H9 (cell line): ENCODE measurements around the gene PC. TPM values are rescaled to one million over a fixed set of nuclear protein-coding genes. Genes with fewer than 3 reads are reported as not detected.

ENCODE experiments used
- DNase-seq: peaks from one replicate; pipeline ENCODE4 v3.0.0-alpha.2; 2017
- H2AFZ ChIP-seq: one replicate; pipeline ENCODE4 v1.6.1; 2013; ENCODE audit warnings: mild to moderate bottlenecking, low read length, control low read depth, moderate library complexity
- H2AK5ac ChIP-seq: 2 replicates; pipeline ENCODE4 v1.6.1; 2013; ENCODE audit warnings: low read length, control low read depth, mixed read lengths; ENCODE audit not compliant: insufficient read length
- H2BK120ac ChIP-seq: one replicate; pipeline ENCODE4 v1.6.1; 2013; ENCODE audit warnings: low read depth, mild to moderate bottlenecking, low read length, control low read depth, inconsistent platforms; ENCODE audit not compliant: poor library complexity, severe bottlenecking
- H2BK12ac ChIP-seq: 2 replicates; pipeline ENCODE4 v1.6.1; 2013; ENCODE audit warnings: low read length, control low read depth, mixed read lengths, low read depth; ENCODE audit not compliant: insufficient read length
- H2BK15ac ChIP-seq: 2 replicates; pipeline ENCODE4 v1.6.1; 2013; ENCODE audit warnings: low read depth, low read length, control low read depth
- H2BK20ac ChIP-seq: one replicate; pipeline ENCODE4 v1.6.1; 2013; ENCODE audit warnings: low read depth, mild to moderate bottlenecking, low read length, control low read depth, inconsistent platforms; ENCODE audit not compliant: poor library complexity, severe bottlenecking
- H2BK5ac ChIP-seq: 2 replicates; pipeline ENCODE4 v1.6.1; 2013; ENCODE audit warnings: low read length, control low read depth, mixed read lengths; ENCODE audit not compliant: insufficient read length
- H3K14ac ChIP-seq: 2 replicates; pipeline ENCODE4 v1.6.1; 2013; ENCODE audit warnings: low read length, control low read depth; ENCODE audit not compliant: insufficient read depth
- H3K18ac ChIP-seq: 2 replicates; pipeline ENCODE4 v1.6.1; 2013; ENCODE audit warnings: low read depth, mild to moderate bottlenecking, mixed read lengths, low read length, control low read depth; ENCODE audit not compliant: insufficient read length
- H3K23ac ChIP-seq: 2 replicates; pipeline ENCODE4 v1.6.1; 2013; ENCODE audit warnings: low read length, control low read depth, mixed read lengths, low read depth; ENCODE audit not compliant: insufficient read length
- H3K23me2 ChIP-seq: 2 replicates; pipeline ENCODE4 v1.6.1; 2013; ENCODE audit warnings: low read depth, mild to moderate bottlenecking, mixed read lengths, low read length, control low read depth; ENCODE audit not compliant: insufficient read length, poor library complexity, severe bottlenecking
- H3K27ac ChIP-seq: 2 replicates; pipeline ENCODE4 v1.5.1; 2013; ENCODE audit warnings: low read length, control low read depth, mixed read lengths, low read depth; ENCODE audit not compliant: insufficient read length
- H3K27me3 ChIP-seq: 2 replicates; pipeline ENCODE4 v1.6.1; 2013; ENCODE audit warnings: low read length, control low read depth, inconsistent platforms; ENCODE audit not compliant: insufficient read depth
- H3K4ac ChIP-seq: 2 replicates; pipeline ENCODE4 v1.6.1; 2013; ENCODE audit warnings: low read depth, mild to moderate bottlenecking, control low read depth, inconsistent platforms, low read length, moderate library complexity
- H3K4me1 ChIP-seq: 2 replicates; pipeline ENCODE4 v1.6.1; 2013; ENCODE audit warnings: low read length, control low read depth, inconsistent platforms; ENCODE audit not compliant: insufficient read depth
- H3K4me2 ChIP-seq: 2 replicates; pipeline ENCODE4 v1.6.1; 2013; ENCODE audit warnings: low read length, control low read depth, mixed read lengths; ENCODE audit not compliant: insufficient read length, insufficient read depth
- H3K56ac ChIP-seq: 2 replicates; pipeline ENCODE4 v1.6.1; 2013; ENCODE audit warnings: low read depth, mild to moderate bottlenecking, mixed read lengths, low read length, control low read depth; ENCODE audit not compliant: insufficient read length
- H3K79me1 ChIP-seq: 2 replicates; pipeline ENCODE4 v1.6.1; 2013; ENCODE audit warnings: low read depth, mild to moderate bottlenecking, moderate library complexity, low read length, control low read depth, inconsistent platforms; ENCODE audit not compliant: insufficient read depth, poor library complexity, severe bottlenecking
- H3K79me2 ChIP-seq: 2 replicates; pipeline ENCODE4 v1.6.1; 2013; ENCODE audit warnings: low read length, control low read depth, inconsistent platforms; ENCODE audit not compliant: insufficient read depth
- H3K9ac ChIP-seq: 2 replicates; pipeline ENCODE4 v1.6.1; 2013; ENCODE audit warnings: low read length, control low read depth, mixed read lengths; ENCODE audit not compliant: insufficient read length; ENCODE audit errors: extremely low read depth
- H3K9me3 ChIP-seq: one replicate; pipeline ENCODE4 v1.6.1; 2013; ENCODE audit warnings: low read depth, low read length, inconsistent platforms; ENCODE audit not compliant: control insufficient read depth
- H3T11ph ChIP-seq: one replicate; pipeline ENCODE4 v1.6.1; 2013; ENCODE audit warnings: mild to moderate bottlenecking, low read length, control low read depth, inconsistent platforms
- H4K20me1 ChIP-seq: one replicate; pipeline ENCODE4 v1.6.1; 2013; ENCODE audit not compliant: control insufficient read depth, insufficient read length, insufficient read depth
- H4K5ac ChIP-seq: 2 replicates; pipeline ENCODE4 v1.6.1; 2013; ENCODE audit warnings: low read depth, mild to moderate bottlenecking, mixed read lengths, low read length, control low read depth; ENCODE audit not compliant: insufficient read length
- H4K8ac ChIP-seq: replicated peaks from 2 replicates; pipeline ENCODE4 v1.6.1; 2013; ENCODE audit warnings: low read length, control low read depth, mixed read lengths, low read depth; ENCODE audit not compliant: insufficient read length
- H4K91ac ChIP-seq: 2 replicates; pipeline ENCODE4 v1.6.1; 2013; ENCODE audit warnings: low read depth, mild to moderate bottlenecking, moderate library complexity, mixed read lengths, low read length, control low read depth; ENCODE audit not compliant: insufficient read length
- H3K27ac Mint-ChIP-seq, 3 experiments: 2 replicates in 2 of 3; 3 replicates in 1 of 3; pipeline ENCODE4 v1.8.0; 2020 to 2021; ENCODE audit warnings: mixed read lengths in 3 of 3, mild to moderate bottlenecking in 1 of 3, moderate library complexity in 1 of 3
- H3K27me3 Mint-ChIP-seq: 2 replicates; pipeline ENCODE4 v1.8.0; 2021; ENCODE audit warnings: low read depth, mild to moderate bottlenecking, moderate library complexity, mixed read lengths
- H3K36me3 Mint-ChIP-seq, 3 experiments: 2 replicates in 2 of 3; 3 replicates in 1 of 3; pipeline ENCODE4 v1.8.0; 2020 to 2021; ENCODE audit warnings: low read depth in 3 of 3, mixed read lengths in 3 of 3; ENCODE audit not compliant: insufficient read depth in 1 of 3
- H3K4me1 Mint-ChIP-seq, 2 experiments: 2 replicates each; pipeline ENCODE4 v1.8.0; 2020; ENCODE audit warnings: mixed read lengths in 2 of 2
- H3K4me3 Mint-ChIP-seq, 2 experiments: 2 replicates in 1 of 2; 3 replicates in 1 of 2; pipeline ENCODE4 v1.8.0; 2020 to 2021; ENCODE audit warnings: mild to moderate bottlenecking in 2 of 2, mixed read lengths in 2 of 2, moderate library complexity in 1 of 2
- H3K9me3 Mint-ChIP-seq, 2 experiments: 2 replicates in 1 of 2; 3 replicates in 1 of 2; pipeline ENCODE4 v1.8.0; 2020; ENCODE audit warnings: mild to moderate bottlenecking in 2 of 2, mixed read lengths in 2 of 2, moderate library complexity in 1 of 2
- whole genome bisulfite sequencing: extraction: QIAGEN DNeasy Blood & Tissue Kit; methylation state at CpG from one replicate; pipeline ENCODE4 v1.1.7; 2013; ENCODE audit warnings: missing lambda C conversion rate, low lambda C conversion rate, mixed read lengths; ENCODE audit not compliant: insufficient read length; ENCODE audit errors: extremely low coverage; 5-methylcytosine and 5-hydroxymethylcytosine counted together
- total RNA-seq: library from RNA; stranded (reverse); gene quantifications from 2 replicates; pipeline ENCODE4 v1.2.1, GENCODE V29; 2021
- TF ChIP-seq, protein P1 (sequence below): fragments of 200-600 bp; sonication (generic); conservative IDR thresholded peaks from 3 replicates; pipeline ENCODE4 v1.8.0; 2021; ENCODE audit warnings: antibody characterized with exemption, mild to moderate bottlenecking

PC gene
- total RNA-seq, 1 experiment from 2014 or later = 32.6 TPM

DNA sequence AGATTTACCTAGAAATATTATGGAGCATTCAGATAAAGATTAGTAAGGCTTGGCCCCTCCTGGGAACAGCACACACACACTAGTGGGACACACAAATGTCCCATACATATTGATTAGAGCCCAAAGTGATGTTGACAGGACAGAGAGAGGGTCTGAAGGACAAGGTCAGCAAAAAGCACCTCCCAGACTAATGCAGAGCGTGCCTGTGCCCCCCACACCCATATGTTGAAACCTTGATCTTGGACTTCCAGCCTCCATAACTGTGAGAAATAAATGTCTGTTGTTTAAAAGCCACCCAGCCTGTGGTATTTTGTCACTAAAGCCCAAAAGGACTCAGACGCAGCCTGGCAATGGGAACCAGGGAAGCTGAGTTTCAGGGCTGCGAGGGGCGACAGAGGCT is 73.7 kb downstream of the PC start:
- DNase-seq = no peak
- Histone ChIP-seq H3K27ac (no peak overlapping the region), H3K56ac (no peak overlapping the region), H2BK15ac (no peak overlapping the region), H2BK120ac (no peak overlapping the region), H3K4me1 (peaks cover 2% of the 10 kb centered on the region; the same call in 1 of the 2 replicates), H3K18ac (no peak overlapping the region), H3K79me1 (no peaks in the 10 kb centered on the region), H3K27me3 (no peaks in the 10 kb centered on the region), H4K20me1 (no peaks in the 10 kb centered on the region), H3K23ac (no peak overlapping the region), H3K9me3 (no peaks in the 10 kb centered on the region), H2AK5ac (no peak overlapping the region), H2BK5ac (no peak overlapping the region), H2BK20ac (no peak overlapping the region), H3K9ac (no peak overlapping the region), H3T11ph (no peak overlapping the region), H4K5ac (no peak overlapping the region), H3K4me2 (no peak overlapping the region), H3K79me2 (no peaks in the 10 kb centered on the region), H3K14ac (no peak overlapping the region), H3K23me2 (no peaks in the 10 kb centered on the region), H3K4ac (no peak overlapping the region), H4K8ac (no peak overlapping the region), H2AFZ (no peak overlapping the region), H4K91ac (no peak overlapping the region), H2BK12ac (no peak overlapping the region)
- 0 out of 7 replicates have a peak overlapping the region, but pooled peaks of 1 of the 3 experiments have one; percentile 32 for H3K27ac Mint-ChIP-seq
- peaks cover 47 to 66% of the 10 kb centered on the region in 2 experiments for H3K4me1 Mint-ChIP-seq
- no CpG with 5 or more reads among the region's 4 CpGs for WGBS
- TF ChIP-seq, protein P1, sequence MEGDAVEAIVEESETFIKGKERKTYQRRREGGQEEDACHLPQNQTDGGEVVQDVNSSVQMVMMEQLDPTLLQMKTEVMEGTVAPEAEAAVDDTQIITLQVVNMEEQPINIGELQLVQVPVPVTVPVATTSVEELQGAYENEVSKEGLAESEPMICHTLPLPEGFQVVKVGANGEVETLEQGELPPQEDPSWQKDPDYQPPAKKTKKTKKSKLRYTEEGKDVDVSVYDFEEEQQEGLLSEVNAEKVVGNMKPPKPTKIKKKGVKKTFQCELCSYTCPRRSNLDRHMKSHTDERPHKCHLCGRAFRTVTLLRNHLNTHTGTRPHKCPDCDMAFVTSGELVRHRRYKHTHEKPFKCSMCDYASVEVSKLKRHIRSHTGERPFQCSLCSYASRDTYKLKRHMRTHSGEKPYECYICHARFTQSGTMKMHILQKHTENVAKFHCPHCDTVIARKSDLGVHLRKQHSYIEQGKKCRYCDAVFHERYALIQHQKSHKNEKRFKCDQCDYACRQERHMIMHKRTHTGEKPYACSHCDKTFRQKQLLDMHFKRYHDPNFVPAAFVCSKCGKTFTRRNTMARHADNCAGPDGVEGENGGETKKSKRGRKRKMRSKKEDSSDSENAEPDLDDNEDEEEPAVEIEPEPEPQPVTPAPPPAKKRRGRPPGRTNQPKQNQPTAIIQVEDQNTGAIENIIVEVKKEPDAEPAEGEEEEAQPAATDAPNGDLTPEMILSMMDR = no peak
- H3K36me3 Mint-ChIP-seq = peaks cover 0 to 5% (median 0%) of the 10 kb centered on the region in 3 experiments; a peak in 1 of 7 replicates
- H3K4me3 Mint-ChIP-seq = no peak overlapping the region
- H3K27me3 Mint-ChIP-seq = no peaks in the 10 kb centered on the region
- H3K9me3 Mint-ChIP-seq = no peaks in the 10 kb centered on the region
